HEK293 (cell line): ENCODE results near the gene HGFAC.

Experiments
- GLIS2 ChIP-seq: fragments of 450-650 bp; formaldehyde crosslinking; IDR thresholded peaks from 2 replicates; pipeline ENCODE4 v1.5.1; 2016; ENCODE audit warnings: missing biosample characterization, missing genetic modification characterization
- MYNN ChIP-seq: fragments of 450-650 bp; formaldehyde crosslinking; IDR thresholded peaks from 2 replicates; pipeline ENCODE4 v1.5.1; 2016; ENCODE audit warnings: missing biosample characterization, missing genetic modification characterization, borderline replicate concordance
- SP2 ChIP-seq: fragments of 450-650 bp; formaldehyde crosslinking; IDR thresholded peaks from 2 replicates; pipeline ENCODE4 v1.5.1; 2016; ENCODE audit warnings: missing biosample characterization, missing genetic modification characterization
- ZNF146 ChIP-seq: fragments of 450-650 bp; formaldehyde crosslinking; IDR thresholded peaks from 2 replicates; pipeline ENCODE4 v1.5.1; 2016; ENCODE audit warnings: missing biosample characterization, missing genetic modification characterization
- ZNF174 ChIP-seq: fragments of 450-650 bp; formaldehyde crosslinking; IDR thresholded peaks from 2 replicates; pipeline ENCODE4 v1.5.0; 2017; ENCODE audit warnings: missing biosample characterization, mild to moderate bottlenecking, missing genetic modification characterization
- ZNF24 ChIP-seq: fragments of 450-650 bp; formaldehyde crosslinking; IDR thresholded peaks from 2 replicates; pipeline ENCODE4 v1.5.1; 2016; ENCODE audit warnings: missing biosample characterization, missing genetic modification characterization
- ZNF302 ChIP-seq: fragments of 450-650 bp; formaldehyde crosslinking; IDR thresholded peaks from 2 replicates; pipeline ENCODE4 v1.5.1; 2016; ENCODE audit warnings: missing biosample characterization, missing genetic modification characterization, low read depth
- ZNF621 ChIP-seq: fragments of 450-650 bp; formaldehyde crosslinking; IDR thresholded peaks from 2 replicates; pipeline ENCODE4 v1.5.1; 2017; ENCODE audit warnings: missing biosample characterization, missing genetic modification characterization
- ZNF707 ChIP-seq: fragments of 450-650 bp; formaldehyde crosslinking; IDR thresholded peaks from 2 replicates; pipeline ENCODE4 v1.5.1; 2016; ENCODE audit warnings: missing biosample characterization, missing genetic modification characterization
- ZSCAN30 ChIP-seq: fragments of 450-650 bp; IDR thresholded peaks from 2 replicates; pipeline ENCODE4 v1.5.1; 2018; ENCODE audit warnings: missing biosample characterization, mild to moderate bottlenecking, missing genetic modification characterization, moderate library complexity
- TF ChIP-seq, protein P1 (sequence below): fragments of 450-650 bp; formaldehyde crosslinking; IDR thresholded peaks from 2 replicates; pipeline ENCODE4 v1.5.1; 2016; ENCODE audit warnings: missing biosample characterization, missing genetic modification characterization
- TF ChIP-seq, protein P2 (sequence below): fragments of 450-650 bp; formaldehyde crosslinking; IDR thresholded peaks from 2 replicates; pipeline ENCODE4 v1.5.1; 2016; ENCODE audit warnings: missing biosample characterization, missing genetic modification characterization

DNA sequence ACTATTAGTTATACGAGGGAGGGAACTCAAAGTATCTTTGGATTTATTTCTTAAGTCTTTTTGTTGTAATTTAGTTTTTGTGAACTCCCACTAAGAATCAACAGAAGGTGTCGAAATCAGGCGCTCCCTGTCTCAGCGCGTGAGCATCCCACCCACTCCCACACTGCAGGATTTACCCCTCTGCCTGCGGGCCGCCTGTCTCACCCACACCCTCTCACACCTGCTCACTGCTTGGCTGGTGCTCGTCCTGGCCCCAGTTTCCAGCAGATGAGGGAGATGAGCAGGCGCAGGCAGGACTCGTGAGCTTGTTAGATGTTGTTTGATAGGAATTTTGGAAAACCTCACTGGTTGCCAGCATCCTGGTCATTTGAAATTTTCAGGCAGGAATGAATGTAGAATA lies 20.8 kb upstream of the HGFAC start:
- TF ChIP-seq GLIS2 (tag by site-specific recombination) (no peak), ZNF707 (tag by site-specific recombination) (no peak), MYNN (tag by site-specific recombination) (no peak), ZNF302 (tag by site-specific recombination) (no peak), SP2 (tag by site-specific recombination) (no peak), ZNF621 (tag by site-specific recombination) (no peak), ZNF24 (tag by site-specific recombination) (no peak), ZNF174 (no peak), ZSCAN30 (tag by site-specific recombination) (no peak), ZNF146 (tag by site-specific recombination) (no peak)
- TF ChIP-seq, protein P1, sequence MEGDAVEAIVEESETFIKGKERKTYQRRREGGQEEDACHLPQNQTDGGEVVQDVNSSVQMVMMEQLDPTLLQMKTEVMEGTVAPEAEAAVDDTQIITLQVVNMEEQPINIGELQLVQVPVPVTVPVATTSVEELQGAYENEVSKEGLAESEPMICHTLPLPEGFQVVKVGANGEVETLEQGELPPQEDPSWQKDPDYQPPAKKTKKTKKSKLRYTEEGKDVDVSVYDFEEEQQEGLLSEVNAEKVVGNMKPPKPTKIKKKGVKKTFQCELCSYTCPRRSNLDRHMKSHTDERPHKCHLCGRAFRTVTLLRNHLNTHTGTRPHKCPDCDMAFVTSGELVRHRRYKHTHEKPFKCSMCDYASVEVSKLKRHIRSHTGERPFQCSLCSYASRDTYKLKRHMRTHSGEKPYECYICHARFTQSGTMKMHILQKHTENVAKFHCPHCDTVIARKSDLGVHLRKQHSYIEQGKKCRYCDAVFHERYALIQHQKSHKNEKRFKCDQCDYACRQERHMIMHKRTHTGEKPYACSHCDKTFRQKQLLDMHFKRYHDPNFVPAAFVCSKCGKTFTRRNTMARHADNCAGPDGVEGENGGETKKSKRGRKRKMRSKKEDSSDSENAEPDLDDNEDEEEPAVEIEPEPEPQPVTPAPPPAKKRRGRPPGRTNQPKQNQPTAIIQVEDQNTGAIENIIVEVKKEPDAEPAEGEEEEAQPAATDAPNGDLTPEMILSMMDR (tag by site-specific recombination), result no peak
- TF ChIP-seq, protein P2, sequence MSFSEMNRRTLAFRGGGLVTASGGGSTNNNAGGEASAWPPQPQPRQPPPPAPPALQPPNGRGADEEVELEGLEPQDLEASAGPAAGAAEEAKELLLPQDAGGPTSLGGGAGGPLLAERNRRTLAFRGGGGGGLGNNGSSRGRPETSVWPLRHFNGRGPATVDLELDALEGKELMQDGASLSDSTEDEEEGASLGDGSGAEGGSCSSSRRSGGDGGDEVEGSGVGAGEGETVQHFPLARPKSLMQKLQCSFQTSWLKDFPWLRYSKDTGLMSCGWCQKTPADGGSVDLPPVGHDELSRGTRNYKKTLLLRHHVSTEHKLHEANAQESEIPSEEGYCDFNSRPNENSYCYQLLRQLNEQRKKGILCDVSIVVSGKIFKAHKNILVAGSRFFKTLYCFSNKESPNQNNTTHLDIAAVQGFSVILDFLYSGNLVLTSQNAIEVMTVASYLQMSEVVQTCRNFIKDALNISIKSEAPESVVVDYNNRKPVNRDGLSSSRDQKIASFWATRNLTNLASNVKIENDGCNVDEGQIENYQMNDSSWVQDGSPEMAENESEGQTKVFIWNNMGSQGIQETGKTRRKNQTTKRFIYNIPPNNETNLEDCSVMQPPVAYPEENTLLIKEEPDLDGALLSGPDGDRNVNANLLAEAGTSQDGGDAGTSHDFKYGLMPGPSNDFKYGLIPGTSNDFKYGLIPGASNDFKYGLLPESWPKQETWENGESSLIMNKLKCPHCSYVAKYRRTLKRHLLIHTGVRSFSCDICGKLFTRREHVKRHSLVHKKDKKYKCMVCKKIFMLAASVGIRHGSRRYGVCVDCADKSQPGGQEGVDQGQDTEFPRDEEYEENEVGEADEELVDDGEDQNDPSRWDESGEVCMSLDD, result no peak
